Epidermal melanocyte (primary cell): Measurements from ENCODE around the gene PRR3.

ENCODE experiments used
- DNase-seq: peaks from one replicate; pipeline ENCODE4 v3.0.0; 2011; ENCODE audit warnings: low spot score; ENCODE audit not compliant: insufficient read length

The PRR3 gene

GRCh38 chr6:30533460-30534294 lies 23.4 kb upstream of the PRR3 start:
- DNase-seq, result no peak

- DNase-seq, result no peak
These were observed 19.2 kb upstream of the PRR3 start for GRCh38 chr6:30537931-30538330.

- peak; percentile 53 for DNase-seq
These were observed 15.3 kb upstream of the PRR3 start for GRCh38 chr6:30541515-30542403.

GRCh38 chr6:30542404-30542725 lies 14.7 kb upstream of the PRR3 start:
- no peak for DNase-seq

GRCh38 chr6:30542915-30543314 lies 14.2 kb upstream of the PRR3 start:
- no peak for DNase-seq

- DNase-seq, result no peak
These were observed 13.3 kb upstream of the PRR3 start for GRCh38 chr6:30543821-30544220.

- peak; percentile 50 for DNase-seq
These were observed 12.3 kb upstream of the PRR3 start for GRCh38 chr6:30544666-30545272.

GRCh38 chr6:30547454-30547853 lies 9.6 kb upstream of the PRR3 start:
- no peak for DNase-seq

GRCh38 chr6:30548375-30548774 lies 8.7 kb upstream of the PRR3 start:
- no peak for DNase-seq

- DNase-seq, result no peak
These were observed 2.7 kb upstream of the PRR3 start for GRCh38 chr6:30554404-30554803.

GRCh38 chr6:30554962-30555815 lies 1.9 kb upstream of the PRR3 start:
- DNase-seq, result no peak

GRCh38 chr6:30555816-30556065 lies 1.4 kb upstream of the PRR3 start:
- no peak for DNase-seq

- DNase-seq, result peak; percentile 44
These were observed 809 bp upstream of the PRR3 start, which contains the start of gene GNL1 for GRCh38 chr6:30556066-30556905. Gene GNL1 (minus strand): TSS chr6:30556489. CDS start chr6:30556203, 286 bp downstream.

- no peak for DNase-seq
These were observed 537 bp downstream of the PRR3 start for GRCh38 chr6:30557683-30557981.

- no peak for DNase-seq
These were observed 3.8 kb downstream of the PRR3 start for GRCh38 chr6:30560930-30561329.

- no peak for DNase-seq
These were observed 5.7 kb downstream of the PRR3 start for GRCh38 chr6:30562470-30563425.

- no peak for DNase-seq
These were observed 7.0 kb downstream of the PRR3 start for GRCh38 chr6:30564114-30564513.

GRCh38 chr6:30565772-30566171 lies 8.7 kb downstream of the PRR3 start:
- DNase-seq, result no peak

GRCh38 chr6:30568245-30568644 lies 11.2 kb downstream of the PRR3 start:
- no peak for DNase-seq

- no peak for DNase-seq
These were observed 13.2 kb downstream of the PRR3 start for GRCh38 chr6:30570263-30570662.
